HG02885 (cell line): ENCODE results near the gene PRRT4.

Experiments
- ATAC-seq: cut with Tn5 transposase; IDR thresholded peaks from one replicate; pipeline ENCODE4 v1.9.1; 2021; ENCODE audit warnings: mild to moderate bottlenecking; ENCODE audit not compliant: unreplicated experiment, poor library complexity

Gene PRRT4

DNA sequence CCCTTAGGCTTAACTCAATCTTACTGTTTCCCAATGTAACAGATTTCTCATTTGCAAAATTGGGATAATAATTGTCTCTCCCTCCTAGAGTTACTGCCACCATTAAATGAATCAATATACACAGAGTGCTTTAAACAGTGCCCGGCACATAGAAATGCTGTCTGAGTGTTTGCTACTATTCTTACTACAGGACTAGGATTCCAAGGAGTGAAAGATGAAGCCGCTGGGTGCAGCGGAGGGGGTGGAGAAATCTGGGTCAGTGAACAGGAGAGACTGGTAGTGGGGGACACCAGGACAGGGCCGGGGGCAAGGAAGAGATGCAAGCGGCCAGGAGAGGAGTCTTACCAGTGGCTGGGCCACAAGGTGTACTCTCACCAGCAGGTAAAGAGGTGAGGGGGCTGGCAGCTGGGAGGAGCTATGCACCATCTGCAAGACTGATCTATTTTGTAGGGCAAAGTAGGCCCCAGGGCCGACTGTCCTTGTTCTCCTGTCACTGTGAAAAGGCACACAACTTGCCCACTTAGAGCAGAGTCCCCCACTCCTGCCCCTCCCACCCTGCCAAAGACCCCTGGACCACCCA is 18.5 kb upstream of the PRRT4 start:
- ATAC-seq = no peak

DNA sequence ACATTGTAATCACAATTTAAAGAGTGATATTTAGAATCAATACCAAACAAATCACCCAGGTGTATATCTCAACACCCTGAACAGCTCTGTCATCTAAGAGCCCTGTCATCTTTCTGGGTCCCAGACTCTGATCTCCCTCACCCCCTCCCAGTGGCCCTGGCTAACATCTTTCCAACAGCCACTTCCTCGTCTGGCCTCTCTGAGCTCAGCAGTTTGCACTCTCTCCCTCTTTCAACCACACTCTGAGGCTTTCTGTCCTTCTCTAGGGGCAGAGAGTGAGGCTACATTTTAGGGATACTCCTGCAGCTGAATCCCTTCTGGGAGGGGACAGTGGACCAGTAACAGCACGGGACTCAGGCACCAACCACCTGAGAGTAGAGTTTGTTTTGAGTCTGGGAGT is 17.1 kb upstream of the PRRT4 start:
- ATAC-seq = no peak

DNA sequence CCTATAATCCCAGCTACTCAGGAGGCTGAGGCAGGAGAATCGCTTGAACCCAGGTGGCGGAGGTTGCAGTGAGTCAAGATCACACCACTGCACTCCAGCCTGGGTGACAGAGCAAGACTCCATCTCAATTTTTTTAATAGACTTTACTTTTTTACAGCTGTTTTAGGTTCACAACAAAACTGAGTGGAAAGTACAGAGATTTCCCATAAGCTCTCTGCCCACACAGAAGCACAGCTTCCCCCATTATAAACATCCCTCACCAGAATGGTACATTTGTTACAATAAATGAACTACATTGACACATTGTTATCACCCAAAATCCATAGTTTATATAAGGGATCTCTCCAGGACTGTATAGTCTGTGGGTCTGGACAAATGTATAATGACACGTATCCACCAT is 14.6 kb upstream of the PRRT4 start:
- ATAC-seq = no peak

DNA sequence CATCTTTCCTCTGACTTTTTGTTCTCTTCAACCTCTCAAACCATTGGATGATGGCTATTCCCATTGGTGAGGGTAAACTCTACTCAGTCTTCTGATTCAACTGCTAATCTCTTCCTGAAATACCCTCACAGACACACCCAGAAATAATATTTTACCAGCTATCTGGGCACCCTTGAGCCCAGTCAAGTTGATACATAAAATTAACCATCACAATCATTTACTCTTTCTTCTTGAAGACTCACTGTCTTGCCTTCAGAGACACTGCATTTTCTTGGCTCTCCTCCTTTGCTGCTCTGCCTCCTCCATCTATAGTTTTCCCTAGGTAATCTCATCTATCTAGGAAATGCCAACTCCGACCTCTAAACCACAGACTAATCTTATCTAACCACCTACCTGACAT is 12.6 kb upstream of the PRRT4 start:
- no peak for ATAC-seq

DNA sequence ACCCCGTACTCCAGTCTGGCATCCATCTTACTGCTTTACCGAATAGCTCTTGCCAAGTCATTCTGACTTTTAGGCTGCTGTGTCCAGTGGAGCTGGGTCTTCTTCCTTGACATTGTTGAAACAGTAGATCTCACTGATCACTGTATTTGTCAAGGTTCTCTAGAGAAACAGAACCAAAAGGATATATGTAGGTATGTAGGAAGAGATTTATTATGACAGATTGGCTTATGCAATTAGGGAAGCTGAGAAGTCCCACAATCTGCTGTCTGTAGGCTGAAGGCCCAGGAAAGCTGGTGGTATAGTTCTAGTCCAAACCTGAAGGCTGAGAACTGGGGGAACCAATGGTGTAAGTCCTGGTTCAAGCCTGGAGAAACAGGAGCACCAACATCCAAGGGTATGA is 12.1 kb upstream of the PRRT4 start:
- no peak for ATAC-seq

DNA sequence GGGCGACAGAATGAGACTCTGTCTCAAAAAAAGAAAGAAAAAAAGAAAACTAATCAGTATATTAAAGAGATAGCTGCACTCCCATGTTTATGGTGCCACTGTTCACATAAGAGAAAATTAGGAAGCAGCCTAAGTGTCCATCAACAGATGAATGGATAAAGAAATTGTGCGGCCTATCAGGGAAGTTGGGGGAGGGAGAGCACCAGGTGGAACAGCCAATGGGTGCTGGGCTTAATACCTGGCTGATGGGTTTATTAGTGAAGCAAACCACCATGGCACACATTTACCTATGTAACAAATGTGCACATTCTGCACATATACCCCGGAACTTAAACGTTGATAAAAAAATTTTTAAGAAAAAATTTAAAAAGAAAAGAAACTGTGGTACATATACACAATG is 9.0 kb upstream of the PRRT4 start:
- ATAC-seq = no peak

DNA sequence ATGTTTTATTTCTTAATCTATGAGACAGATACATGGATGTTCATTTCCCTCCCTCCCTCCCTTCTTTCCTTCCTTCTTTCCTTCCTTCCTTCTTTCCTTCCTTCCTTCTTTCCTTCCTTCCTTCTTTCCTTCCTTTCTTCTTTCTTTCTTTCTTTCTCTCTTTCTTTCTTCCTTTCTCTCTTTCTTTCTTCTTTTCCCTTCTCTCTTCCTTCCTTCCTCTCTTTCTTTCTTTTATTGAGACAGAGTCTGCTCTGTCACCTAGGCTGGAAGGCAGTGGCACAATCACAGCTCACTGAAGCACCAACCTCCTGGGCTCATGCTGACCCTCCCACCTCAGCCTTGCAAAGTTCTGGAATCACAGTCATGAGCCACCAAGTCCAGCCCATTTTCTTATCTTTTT is 5.5 kb upstream of the PRRT4 start:
- ATAC-seq = no peak

DNA sequence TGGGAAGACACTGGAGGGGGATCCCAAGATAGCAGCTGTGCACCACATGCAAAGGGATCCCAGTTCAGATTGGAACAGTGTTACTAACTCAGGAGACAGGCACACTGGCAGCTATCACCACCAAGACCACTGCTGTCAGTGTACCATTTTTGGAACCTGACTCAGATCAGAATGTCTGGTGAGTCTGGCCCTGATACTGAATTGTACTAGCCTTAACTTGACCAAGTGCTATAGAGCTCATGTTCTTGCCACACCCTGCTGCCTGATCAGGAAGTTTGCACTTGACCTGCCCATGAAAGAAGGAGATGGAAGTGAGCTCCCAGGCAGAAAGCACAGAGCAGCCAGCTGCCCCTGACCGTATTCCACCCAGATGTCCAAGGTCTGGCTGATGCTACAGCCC is 4.8 kb upstream of the PRRT4 start:
- no peak for ATAC-seq

DNA sequence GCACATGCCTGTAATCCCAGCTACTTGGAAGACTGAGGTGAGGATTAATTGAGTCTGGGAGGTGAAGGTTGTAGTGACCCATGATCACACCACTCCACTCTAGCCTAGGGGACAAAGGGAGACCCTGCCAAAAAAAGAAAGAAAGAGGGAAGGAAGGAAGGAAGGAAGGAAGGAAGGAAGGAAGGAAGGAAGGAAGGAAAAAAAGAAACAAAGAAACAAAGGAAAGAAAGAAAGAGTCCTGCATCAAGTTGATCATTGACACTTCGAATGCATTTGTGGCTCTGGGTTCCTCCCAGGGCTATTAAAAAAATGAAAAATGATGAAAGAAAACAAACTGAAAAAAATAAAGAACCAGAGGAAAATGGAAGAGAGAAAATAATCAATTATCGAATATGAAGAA is 3.9 kb upstream of the PRRT4 start:
- no peak for ATAC-seq

DNA sequence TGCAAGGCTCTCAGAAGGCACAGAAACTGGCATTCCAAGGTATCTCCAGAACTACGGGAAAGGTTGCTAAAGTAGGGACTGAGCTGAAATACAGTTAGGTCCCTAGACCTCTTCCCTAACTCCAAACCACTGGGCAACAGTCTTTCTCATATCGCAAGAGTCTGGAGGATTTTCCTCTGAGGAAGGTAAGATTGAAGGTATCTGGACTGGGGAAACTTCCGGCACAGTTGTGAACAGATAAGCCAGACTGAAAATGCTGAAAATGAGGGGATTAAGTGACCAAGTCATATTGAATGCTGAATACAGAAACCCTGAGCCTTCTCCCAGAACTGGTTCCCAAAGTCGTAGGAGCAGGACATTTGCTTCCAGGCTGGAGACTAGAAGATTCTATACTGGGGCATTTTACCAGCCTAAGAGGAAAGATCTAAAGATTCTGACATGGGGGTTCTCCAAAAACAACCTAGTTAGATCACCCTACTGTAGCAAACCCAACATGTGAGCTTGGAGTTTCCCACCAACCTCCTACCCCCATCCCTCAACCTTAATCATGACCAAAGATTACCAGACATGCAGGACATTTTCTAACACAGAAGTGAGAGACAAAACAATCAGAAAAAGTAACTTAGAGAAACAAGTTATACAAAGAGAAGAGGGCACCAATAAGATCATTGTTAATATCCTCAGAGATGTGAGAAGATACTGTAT is 2.8 kb upstream of the PRRT4 start:
- no peak for ATAC-seq

DNA sequence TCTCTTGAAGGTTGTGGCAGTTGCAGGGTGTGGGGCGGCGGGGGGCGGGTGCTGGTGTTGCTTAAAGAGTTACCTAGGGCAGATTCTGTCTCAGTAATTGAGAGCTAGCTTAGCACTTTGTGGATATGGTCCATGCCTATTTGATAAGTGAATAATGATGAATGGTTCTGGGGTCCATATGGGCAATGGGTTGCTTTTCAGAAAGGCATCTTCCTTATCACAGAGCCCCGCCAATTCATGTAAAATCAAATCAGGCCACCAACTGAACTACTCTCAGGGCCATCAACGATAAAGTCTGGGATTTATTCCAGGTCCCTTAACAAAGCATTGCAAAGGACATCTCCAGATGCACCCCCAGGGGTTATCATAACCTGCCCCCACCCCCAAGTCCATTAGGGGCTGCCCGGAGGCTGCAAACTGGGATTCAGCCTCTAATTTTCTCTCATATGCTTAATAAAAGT is 1.8 kb upstream of the PRRT4 start:
- no peak for ATAC-seq

DNA sequence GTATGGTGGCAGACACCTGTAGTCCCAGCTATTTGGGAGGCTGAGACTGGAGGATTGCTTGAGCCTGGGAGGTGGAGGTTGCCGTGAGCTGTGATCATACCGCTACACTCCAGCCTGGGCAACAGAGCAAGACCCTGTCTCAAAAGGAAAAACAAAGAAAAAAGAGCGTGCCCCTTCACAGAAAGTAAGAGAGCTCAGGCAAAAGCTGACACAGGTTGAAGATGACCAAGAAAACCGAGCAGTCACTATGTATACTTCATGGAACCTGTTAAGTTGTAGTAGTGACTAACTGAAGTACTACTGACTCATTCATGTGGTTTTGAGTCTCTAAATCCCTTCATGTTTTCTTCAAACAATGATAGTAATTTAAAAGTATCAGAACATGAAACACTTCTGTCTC is 1.2 kb upstream of the PRRT4 start:
- ATAC-seq = no peak

DNA sequence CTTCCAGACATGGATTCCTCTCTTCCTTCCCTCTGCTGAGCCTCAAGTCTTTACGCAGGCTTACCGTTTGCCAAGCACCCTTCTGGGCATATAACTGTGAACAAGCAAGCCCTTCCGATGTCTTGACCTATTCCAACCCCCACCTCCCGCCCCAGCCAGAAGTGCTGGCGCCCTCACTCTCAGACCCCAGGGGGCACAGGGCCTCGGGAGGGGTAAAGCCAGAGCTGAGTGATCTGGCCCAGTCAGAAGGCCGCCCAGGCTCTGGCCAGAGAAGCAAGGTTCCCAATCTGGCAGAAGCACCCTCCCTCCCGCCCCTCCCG is 1.2 kb downstream of the PRRT4 start:
- no peak for ATAC-seq

DNA sequence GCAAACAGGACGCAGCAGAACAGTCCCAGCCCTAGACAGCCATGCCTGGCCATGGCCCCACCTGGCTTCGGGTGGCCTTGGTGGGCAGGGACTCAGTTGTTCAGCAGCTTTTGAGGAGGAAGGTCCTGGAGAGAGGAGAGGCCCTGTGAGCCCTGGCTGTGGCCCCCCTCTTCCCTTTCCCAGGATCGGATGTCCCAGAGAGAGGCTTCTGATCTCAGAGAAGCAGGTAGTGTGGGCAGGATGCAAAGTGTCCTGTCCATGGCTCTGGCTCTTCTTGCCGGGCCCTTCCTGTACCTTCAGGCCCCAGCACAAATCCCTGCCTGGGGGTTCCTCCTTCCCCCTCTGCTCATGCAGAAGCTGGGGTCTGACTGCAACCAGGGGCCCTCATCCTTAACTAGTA is 1.6 kb downstream of the PRRT4 start:
- ATAC-seq = no peak

DNA sequence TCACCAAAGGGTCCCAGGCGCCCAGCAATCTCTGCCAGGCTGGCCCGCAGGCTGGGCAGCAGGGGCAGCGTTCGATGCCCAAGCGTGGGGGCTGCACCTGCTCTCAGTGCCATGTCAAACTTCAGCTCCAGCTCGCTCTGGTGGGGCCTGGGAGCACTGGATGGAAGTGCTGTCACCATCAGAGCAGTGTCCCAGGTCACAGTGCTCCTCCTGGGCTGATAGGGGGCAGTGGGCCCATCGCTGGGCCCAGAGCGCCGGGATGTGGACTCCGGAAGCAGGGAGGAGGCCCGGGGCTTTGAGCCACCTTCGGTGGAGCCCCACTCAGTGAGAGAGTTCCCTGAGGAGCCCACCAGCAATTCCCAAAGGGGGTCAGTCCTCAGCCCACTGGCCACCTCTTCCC is 2.2 kb downstream of the PRRT4 start:
- ATAC-seq = no peak

DNA sequence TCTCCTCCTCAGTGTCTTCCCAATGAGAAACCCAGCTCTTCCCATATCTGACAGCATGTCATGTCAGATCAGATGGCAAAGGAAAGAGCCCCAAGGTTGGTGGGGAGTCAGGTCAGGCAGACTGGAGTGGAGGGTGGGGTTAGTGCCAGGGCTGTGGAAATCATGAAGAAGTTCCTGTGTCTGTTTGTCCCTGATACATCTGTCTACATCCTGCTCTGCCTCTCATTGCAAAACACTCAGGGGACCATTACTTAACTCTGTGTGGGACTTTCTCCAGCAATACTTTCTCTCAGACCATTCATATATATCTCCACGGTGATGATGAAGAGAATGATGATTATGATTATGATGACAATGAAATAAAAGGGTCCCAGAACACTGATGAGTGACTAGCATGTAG is 3.3 kb downstream of the PRRT4 start:
- ATAC-seq = no peak

DNA sequence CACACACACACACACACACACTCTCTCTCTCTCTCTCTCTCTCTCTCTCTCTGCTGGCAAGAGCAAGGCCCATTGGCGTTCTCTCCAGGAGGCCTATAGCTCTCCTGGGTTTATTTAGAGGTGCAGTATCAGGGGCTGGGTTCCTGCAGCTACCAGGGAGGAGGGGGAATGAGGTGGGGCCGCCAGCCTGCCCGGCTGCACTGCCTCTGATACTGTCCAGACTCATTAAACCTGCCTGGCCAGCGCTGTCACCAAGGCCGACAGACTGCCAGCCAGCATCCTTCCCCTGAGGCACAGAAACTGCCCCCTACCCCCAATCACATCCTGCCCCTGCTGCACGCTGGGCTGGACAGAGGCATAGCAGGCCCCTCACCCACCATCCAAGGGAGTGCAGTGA is 4.3 kb downstream of the PRRT4 start:
- ATAC-seq = no peak

DNA sequence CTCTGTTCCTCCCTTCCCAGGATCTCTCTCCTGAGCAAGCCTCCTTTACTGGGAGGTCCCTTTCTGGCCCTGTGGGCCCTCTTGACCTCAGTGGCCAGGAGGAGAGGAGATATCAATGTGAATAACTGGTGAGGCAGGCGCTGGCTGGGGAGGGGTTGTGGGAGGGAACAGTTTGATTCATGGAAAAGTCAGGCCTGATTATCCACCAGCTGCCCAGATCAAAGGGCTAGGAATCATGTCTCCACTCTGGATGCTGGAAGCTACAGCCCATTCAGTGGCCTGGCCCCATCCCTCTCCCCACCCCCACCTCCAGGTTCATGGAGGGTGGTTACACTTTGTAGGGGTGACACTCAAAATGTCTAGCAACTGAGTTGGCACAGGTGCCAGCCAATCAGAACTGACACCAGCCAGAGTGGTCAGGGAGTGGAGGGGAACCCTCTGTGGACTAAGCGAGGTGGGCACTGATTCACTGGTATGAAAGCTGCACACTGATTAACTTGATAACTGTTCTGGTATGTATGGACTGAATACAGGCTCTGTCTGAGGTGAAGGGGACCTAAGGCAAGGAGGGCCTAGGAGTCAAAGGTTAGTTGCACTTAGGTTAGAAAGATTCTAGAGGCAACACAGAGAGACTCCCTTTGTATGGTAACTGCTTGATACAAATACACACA is 4.8 kb downstream of the PRRT4 start:
- ATAC-seq = no peak

DNA sequence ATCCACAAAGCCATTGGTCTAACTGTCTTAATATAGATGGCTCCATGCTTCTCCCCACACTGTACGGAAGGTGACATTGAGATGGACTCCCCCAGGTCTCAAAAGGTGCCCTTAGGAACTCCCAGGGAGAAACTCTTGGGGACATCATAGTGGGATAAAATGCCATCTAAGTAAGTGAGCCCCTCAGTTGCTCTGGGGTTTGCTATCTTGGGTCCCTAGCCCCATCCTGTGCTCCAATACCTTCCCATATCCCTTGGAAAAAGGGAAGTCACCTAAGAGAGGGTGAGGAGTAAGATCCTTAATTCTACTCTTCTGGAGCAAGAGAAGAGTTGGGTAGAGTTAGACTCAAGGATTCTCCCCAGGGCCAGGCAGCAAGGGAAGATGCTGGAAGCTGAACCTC is 7.9 kb downstream of the PRRT4 start:
- no peak for ATAC-seq

DNA sequence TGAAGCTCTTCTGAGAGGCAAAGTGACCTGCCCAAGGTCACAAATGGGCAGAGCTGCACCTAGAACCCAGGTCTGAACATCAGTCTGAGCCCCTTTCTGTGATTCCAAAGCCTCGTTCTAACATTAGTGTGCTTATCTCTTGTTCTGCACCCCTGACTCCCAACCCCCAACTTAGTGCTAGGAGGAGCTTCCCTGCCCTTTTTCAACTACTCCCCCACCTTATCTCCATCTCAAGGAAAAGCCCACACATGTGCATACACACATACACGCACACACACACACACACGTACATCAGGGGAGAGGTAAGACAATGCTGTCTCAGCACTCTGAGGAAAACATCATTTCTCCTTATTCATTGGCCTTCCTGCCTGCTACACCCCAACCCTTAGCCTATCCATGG is 8.3 kb downstream of the PRRT4 start:
- no peak for ATAC-seq

DNA sequence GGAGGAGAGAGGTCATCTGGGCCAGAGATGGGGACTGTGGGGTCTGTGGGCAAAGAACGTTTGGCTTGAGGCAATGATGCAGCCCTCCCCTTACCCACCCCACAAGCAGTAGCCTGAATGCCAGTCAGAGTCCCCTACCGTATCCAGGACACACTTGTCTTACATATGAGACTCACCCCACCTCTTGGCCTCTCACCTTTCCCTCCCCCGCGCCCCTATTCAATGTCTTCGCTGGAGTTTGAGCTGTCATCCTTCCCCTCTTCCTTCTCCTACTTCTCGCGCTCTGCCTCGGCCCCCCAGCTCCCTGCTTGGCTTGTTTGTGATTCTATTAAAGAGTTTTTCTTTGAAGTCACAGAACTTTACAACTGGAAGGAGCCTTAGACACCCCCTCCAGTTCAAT is 8.9 kb downstream of the PRRT4 start:
- ATAC-seq = no peak

DNA sequence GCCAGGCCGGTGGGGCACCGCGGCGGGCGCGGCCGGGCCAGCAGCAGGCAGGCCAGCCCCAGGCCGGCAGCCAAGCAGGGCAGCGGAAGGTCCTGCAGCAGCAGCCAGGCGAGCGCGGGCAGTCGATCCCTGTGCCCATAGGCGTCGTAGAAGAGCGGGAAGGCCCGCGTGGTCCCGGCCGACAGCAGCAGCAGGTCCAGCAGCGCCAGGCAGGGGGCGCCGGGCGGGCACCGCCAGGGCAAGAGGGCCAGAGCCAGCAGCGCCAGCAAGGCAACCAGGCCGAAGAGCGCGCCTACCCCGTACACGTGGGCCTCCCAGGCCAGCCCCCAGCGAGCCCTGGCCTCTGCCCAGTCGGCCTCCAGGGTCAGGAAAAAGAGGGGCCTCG is 9.3 kb downstream of the PRRT4 start:
- no peak for ATAC-seq
